Endometrial microvascular endothelial cells (primary cell): ENCODE measurements around the gene ZNRF3. TPM values are rescaled to one million over a fixed set of nuclear protein-coding genes. Genes with fewer than 3 reads are reported as not detected.

Source experiments
- in situ Hi-C: cut with HindIII; loops from 2 replicates; pipeline ENCODE4 v1.10.0; 2017; ENCODE audit warnings: low sequenced_read_pairs, low pct_unique_long_range_greater_than_20kb; ENCODE audit errors: inconsistent ontology term
- total RNA-seq: library from RNA; depleted of rRNA; stranded (reverse); fragments of >200 nt; gene quantifications from one replicate; pipeline ENCODE4 v1.2.3, GENCODE V29; 2015; ENCODE audit errors: inconsistent ontology term

The ZNRF3 gene
- total RNA-seq, 1 donor from 2014 or later, result 8.2 TPM

DNA sequence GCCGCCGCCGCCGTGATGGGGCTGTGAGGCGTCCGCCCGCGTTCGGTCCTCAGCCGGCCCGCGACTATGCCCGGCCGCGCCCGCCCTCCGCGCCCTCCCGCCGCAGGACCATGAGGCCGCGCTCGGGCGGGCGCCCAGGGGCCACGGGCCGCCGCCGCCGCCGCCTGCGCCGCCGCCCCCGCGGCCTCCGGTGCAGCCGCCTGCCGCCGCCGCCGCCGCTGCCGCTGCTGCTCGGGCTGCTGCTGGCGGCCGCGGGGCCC lies 215 bp downstream of the ZNRF3 start:
- in situ Hi-C loops, result loop anchor here (25.0 kb wide), 1 partner anchor 129 kb away; no protein-coding TSS in a partner anchor

- in situ Hi-C loops, result loop anchor here (25.0 kb wide), 1 partner anchor 128 kb away; no protein-coding TSS in a partner anchor
These were observed 760 bp downstream of the ZNRF3 start for GRCh38 chr22:28883917-28884746.

DNA sequence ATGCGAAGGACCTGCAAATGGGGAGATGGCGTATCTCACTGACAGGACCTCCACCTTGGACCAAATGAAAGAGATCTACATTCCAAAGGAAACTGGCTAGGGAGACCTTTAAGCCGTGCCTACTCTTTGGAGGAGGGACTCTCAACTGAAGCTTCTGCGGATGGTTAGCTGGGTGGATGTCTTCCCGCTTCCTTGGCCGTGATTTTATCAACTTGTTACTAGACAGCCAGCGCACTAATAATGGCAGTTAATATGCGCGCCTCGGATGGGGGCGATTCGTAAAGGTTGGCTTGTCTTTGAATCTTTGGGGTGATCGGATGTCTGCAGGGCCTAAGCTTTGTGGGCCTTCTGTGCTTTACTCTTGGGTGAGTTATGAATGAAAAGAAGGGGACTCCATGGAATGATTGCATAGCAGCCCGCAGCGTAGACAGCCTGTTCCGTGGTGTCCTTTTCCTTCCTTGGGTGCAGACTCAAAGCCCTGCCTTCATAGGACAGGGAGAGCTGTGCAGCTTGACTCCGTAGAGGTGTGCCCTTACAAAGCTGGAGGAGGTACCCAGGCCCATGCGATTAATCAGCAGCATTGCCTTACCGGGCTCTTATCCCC lies 1.5 kb downstream of the ZNRF3 start:
- in situ Hi-C loops, result loop anchor here (25.0 kb wide), 1 partner anchor 127 kb away; no protein-coding TSS in a partner anchor

DNA sequence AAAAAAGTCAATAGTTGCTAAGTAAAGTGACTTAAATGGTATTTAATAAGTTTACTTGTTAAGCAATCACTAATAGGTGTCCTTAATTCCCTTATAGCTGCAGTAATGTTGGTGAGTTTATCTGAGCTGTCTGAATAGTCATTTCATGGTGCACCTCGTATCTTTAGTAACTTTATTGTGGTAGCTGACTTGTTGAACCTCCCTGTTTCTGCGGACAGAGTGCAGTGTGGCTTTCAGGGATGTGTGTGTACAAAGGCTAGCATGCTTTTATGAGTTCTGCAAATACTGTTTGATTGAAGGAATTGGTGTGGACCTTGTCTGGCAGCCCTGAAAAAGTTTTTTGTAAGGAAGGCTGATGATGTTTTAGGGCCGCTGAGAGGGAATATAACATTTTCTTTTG lies 2.6 kb downstream of the ZNRF3 start:
- in situ Hi-C loops, result loop anchor here (25.0 kb wide), 1 partner anchor 126 kb away; no protein-coding TSS in a partner anchor

DNA sequence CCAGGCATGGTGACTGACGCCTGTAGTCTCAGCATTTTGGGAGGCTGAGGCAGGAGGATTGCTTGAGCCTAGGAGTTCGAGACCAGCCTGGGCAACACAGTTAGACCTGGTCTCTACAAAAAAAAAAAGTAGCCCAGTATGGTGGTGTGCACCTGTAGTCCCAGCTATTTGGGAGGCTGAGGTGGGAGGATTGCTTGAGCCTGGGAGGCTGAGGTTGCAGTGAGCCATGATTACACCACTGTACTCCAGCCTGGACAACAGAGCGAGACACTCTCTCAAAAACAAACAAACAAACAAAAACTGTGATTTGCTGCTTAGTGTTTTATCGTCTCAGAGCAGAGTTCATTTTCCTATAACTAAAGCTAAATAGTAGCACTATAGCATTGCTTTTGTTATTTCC lies 3.3 kb downstream of the ZNRF3 start:
- in situ Hi-C loops, result loop anchor here (25.0 kb wide), 1 partner anchor 126 kb away; no protein-coding TSS in a partner anchor

DNA sequence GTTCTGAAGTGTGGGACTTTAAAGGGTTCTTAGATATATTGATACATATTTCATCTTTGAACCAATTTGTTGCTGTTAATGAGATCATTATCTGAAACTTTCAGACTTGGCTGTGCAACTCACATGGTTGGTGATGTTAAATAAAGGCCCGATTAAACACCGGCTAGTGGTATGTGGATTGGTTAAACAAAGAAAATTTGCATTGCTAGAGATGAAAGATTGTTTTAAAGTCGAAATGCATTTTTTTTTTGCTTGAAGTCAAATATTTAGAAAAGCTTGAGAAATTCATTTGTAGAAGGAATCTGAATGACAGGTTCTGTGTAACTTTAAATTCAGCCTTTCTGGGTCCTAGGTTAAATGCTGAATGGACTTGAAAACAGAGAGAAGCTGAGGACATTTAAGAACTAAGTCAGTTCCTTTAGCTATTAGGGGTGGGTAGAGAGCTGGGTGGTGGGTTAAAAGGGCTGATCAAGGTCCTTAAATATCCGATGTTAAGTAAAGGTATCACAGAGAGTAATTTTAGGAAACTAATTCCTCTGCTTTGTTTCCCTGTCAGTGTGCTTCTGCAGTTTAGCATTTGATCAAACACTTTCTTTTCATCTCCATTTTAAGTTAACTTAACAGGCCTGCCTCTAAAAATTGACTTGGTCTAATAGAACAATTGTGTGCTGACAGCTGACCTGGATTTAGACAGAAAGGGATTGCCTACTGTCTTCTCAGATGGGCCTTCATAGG lies 4.5 kb downstream of the ZNRF3 start:
- in situ Hi-C loops, result loop anchor here (25.0 kb wide), 1 partner anchor 124 kb away; no protein-coding TSS in a partner anchor

DNA sequence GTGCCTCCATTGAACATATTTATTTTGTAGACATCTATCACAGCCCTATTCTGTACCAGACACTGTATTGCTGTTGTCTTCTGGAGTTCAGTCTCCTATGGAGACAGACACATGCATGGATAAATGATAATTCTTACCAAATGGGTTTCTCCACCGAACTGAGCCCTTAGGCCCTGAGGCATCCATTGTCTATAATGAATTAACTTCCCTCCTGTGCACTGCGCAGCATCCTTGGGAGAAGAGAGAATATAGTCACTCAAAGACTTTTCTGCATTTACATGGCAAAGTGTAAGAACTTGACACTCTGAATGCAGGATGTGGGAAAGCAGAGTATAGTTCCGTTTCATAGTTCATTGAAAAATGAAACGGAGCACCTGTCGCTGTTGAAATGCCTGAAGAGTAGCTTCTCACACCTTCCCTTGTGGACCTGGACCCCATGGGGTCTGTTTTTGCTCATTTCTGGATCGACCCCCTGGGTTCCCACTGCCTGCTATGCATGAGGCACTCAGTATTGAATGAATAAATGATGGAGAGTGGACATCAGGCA lies 6.2 kb downstream of the ZNRF3 start:
- in situ Hi-C loops, result loop anchor here (25.0 kb wide), 1 partner anchor 123 kb away; no protein-coding TSS in a partner anchor

DNA sequence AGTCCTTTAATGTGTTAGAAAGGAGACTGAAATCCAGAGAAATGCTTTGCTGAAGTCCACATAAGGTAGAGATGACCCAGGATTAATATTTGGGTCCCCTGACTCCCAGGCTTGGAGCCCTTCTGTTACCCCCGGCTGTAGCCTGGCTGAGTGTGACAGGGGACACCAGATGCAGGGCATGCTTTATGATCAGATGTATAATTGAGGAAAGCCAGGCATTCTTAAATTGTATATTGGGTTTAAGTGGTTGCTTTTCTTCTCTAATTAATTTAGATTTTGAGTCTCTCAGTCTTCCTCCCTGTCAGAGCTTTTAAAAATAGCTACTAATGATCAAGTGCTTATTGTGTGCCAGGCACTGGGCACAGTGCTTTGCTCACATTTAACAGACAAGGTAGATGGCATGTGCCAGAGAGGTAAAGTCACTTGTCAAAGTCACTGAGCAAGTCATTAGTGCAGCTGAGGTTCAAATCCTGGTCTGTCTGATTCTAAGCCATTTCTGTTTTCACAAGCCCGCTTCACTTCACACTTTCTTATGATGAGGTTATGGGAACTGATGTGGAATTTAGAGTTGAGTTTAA lies 7.9 kb downstream of the ZNRF3 start:
- in situ Hi-C loops, result loop anchor here (25.0 kb wide), 1 partner anchor 121 kb away; no protein-coding TSS in a partner anchor

DNA sequence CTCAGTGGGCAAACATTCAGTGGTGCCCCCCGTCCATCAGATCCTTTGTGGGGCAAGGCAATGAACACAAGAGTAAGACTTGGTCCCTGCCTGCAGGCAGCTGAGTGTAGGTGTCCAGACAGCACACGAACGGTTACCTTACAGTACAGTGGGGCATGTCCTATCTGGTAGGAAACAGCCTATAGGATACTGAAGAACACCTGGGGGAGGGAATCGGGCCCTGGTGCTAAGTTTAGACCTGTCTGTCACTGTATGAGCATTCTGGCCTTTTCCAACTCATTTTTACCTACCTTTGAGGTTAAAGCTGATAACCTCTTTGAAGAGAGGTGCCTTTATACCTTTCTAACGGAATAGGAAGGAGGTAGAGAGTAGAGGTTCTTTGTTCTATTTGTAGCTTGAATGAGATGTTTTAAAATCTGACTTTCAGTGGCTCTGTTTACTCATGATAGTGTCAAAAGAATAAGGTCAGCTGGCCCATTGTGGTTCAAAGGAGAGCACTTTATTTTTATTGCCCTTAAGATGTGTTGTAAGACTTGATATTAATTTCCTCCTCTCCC lies 8.9 kb downstream of the ZNRF3 start:
- in situ Hi-C loops, result loop anchor here (25.0 kb wide), 1 partner anchor 120 kb away; no protein-coding TSS in a partner anchor

DNA sequence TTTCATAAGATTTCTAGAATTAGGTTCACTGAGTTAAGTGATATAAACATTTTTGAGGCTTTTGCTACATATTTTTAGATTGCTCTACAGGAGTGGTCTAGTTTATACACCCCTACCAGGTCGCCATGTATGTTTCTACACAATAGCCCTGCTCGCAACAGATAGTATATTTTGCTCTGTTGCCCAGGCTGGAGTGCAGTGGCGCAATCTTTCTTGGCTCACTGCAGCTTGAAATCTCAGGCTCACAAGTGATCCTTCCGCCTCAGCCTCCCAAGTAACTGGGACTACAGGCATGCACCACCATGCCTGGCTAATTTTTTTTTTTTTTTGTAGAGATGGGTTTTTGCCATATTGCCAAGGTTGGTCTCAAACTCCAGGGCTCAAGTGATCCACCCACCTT lies 10.4 kb downstream of the ZNRF3 start:
- in situ Hi-C loops, result loop anchor here (25.0 kb wide), 1 partner anchor 118 kb away; no protein-coding TSS in a partner anchor

- in situ Hi-C loops, result loop anchor here (25.0 kb wide), 1 partner anchor 118 kb away; no protein-coding TSS in a partner anchor
These were observed 11.0 kb downstream of the ZNRF3 start for GRCh38 chr22:28894334-28894733.

- in situ Hi-C loops, result loop anchor here (25.0 kb wide), 1 partner anchor 117 kb away; no protein-coding TSS in a partner anchor
These were observed 11.4 kb downstream of the ZNRF3 start for GRCh38 chr22:28894807-28895206.

GRCh38 chr22:28896611-28897010 lies 13.2 kb downstream of the ZNRF3 start:
- in situ Hi-C loops, result loop anchor here (25.0 kb wide), 1 partner anchor 116 kb away; no protein-coding TSS in a partner anchor

DNA sequence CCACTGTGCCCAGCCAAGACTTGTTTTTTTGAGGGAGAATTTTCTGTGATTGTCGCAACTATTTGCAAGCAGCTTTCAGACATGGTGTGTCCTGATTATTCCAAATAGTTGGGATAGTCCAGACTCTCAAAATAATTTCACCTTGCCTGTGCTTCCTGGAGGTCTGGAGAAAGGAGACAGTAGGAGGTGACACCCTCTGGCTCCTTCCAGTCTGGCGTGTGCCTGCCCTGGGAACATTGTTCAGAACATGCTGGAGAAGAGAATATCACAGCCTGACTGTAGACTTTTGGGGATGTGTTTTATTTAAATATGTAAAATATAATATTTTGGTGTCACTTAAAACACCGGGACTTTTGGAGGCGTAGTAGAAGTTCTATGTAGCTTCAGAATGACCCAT lies 14.9 kb downstream of the ZNRF3 start:
- in situ Hi-C loops, result loop anchor here (25.0 kb wide), 1 partner anchor 114 kb away; no protein-coding TSS in a partner anchor

DNA sequence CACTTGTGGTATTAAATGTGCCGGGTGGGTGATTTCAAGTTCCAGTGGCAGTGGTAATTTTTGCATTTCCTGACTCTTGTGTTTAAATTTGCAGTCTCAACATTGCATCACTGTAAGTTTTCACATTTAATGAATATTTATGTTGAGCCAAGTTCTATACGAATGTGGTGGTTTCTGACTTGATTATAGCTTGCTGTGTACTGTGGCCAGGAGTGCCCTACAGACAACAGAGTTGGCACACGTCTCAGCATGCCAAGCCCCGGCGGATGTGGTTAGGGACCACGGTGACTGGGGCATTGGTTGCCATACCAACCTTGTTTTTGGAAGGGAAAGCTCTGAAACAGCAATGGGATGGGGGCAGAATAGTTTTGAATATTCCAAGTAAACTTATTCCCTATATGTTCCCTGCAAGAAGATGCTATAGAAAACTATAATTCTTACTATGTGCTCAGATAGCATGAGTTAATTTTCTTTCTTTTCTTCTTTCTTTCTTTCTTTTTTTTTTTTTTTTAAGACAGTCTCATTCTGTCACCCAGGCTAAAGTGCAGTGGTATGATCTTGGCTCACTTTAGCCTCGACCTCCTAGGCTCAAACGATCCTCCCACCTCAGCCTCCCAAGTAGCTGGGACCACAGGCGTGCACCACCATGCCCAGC lies 16.0 kb downstream of the ZNRF3 start:
- in situ Hi-C loops, result loop anchor here (25.0 kb wide), 1 partner anchor 113 kb away; no protein-coding TSS in a partner anchor

DNA sequence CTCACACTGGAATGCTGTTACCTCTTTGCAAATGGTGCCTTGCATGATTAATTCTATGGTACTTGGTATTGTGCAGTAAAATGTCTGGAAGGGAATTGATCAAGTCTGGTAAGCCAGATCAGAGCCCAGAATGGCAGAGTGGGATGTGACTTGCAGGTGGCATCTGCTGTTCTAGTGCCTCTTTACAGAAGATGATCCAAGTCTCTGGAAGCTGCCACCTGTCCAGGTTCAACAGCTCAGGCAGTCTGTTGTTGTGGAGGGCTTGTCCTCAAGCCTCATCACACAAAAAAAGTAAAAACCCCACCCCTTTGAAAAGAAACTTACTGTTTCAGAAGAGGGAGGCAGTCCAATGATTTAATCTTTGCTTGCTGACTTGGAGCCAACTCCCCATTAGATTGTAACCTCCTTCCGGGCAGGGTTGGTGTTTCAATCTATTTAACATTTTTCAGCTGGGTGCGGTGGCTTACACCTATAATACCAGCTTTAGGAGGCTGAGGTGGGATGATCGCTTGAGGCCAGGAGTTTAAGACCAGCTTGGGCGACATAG lies 17.1 kb downstream of the ZNRF3 start:
- in situ Hi-C loops, result no loop called here

- in situ Hi-C loops, result no loop called here
These were observed 19.1 kb downstream of the ZNRF3 start for GRCh38 chr22:28902490-28902889.
